Caco-2 (cell line): ENCODE data around the gene SUSD1. TPM values are rescaled to one million over a fixed set of nuclear protein-coding genes. Genes with fewer than 3 reads are reported as not detected.

ENCODE experiments used
- BruUV-seq: library from RNA; stranded (reverse); fragments of 400-500 nt; replicated peaks from 2 replicates; lab custom pipeline; 2021; lab: Mats Ljungman, UMichigan
- CTCF ChIA-PET: fragments of 300-600 bp; sonication (Branson Sonifier 250); formaldehyde crosslinking; loops from one replicate; lab custom pipeline; 2022; ENCODE audit warnings: antibody characterized with exemption; lab: Charles Lee
- POLR2A ChIA-PET: fragments of 300-600 bp; sonication (Branson Sonifier 250); formaldehyde crosslinking; loops from one replicate; lab custom pipeline; 2022; ENCODE audit warnings: antibody characterized with exemption; lab: Charles Lee
- DNase-seq, 2 experiments: peaks; one replicate each; pipeline versions ENCODE4 v3.0.0 to v3.0.0-alpha.2; 2020 to 2022
- H3K27me3 ChIP-seq: replicated peaks from 2 replicates; pipeline ENCODE4 v1.6.0; 2011; ENCODE audit warnings: low read length; ENCODE audit not compliant: control insufficient read depth, insufficient read depth
- H3K36me3 ChIP-seq: 2 replicates; pipeline ENCODE4 v1.5.1; 2011; ENCODE audit warnings: low read length; ENCODE audit not compliant: control insufficient read depth, insufficient read depth
- H3K4me1 ChIP-seq: fragments of 250-450 bp; sonication (Bioruptor Pico); 2 replicates; pipeline ENCODE4 v1.5.1; 2020; ENCODE audit warnings: mild to moderate bottlenecking
- H3K4me3 ChIP-seq: 2 replicates; pipeline ENCODE4 v1.5.1; 2011; ENCODE audit warnings: low read depth, mild to moderate bottlenecking, control low read depth, low read length
- H3K9me3 ChIP-seq: fragments of 250-450 bp; sonication (Bioruptor Pico); 2 replicates; pipeline ENCODE4 v1.5.1; 2020; ENCODE audit warnings: mild to moderate bottlenecking, moderate library complexity
- H3K27ac Mint-ChIP-seq: one replicate; pipeline ENCODE4 v1.8.0; 2022; ENCODE audit warnings: mixed read lengths; ENCODE audit not compliant: unreplicated experiment
- H3K27me3 Mint-ChIP-seq: one replicate; pipeline ENCODE4 v1.8.0; 2022; ENCODE audit warnings: mixed read lengths; ENCODE audit not compliant: insufficient read depth, unreplicated experiment
- H3K36me3 Mint-ChIP-seq: one replicate; pipeline ENCODE4 v1.8.0; 2022; ENCODE audit warnings: mild to moderate bottlenecking, mixed read lengths; ENCODE audit not compliant: insufficient read depth, unreplicated experiment
- H3K4me1 Mint-ChIP-seq: one replicate; pipeline ENCODE4 v1.8.0; 2022; ENCODE audit warnings: low read depth, mixed read lengths; ENCODE audit not compliant: unreplicated experiment
- H3K4me3 Mint-ChIP-seq: one replicate; pipeline ENCODE4 v1.8.0; 2022; ENCODE audit warnings: mild to moderate bottlenecking, moderate library complexity, mixed read lengths; ENCODE audit not compliant: unreplicated experiment
- H3K9me3 Mint-ChIP-seq: one replicate; pipeline ENCODE4 v1.8.0; 2022; ENCODE audit warnings: mixed read lengths; ENCODE audit not compliant: unreplicated experiment
- intact Hi-C: fragments of 100-400 bp; cut with micrococcal nuclease; formaldehyde crosslinking; loops from one replicate; pipeline ENCODE4 v1.10.0; 2022; ENCODE audit not compliant: unreplicated experiment
- total RNA-seq: library from RNA; stranded (reverse); gene quantifications from 2 replicates; pipeline ENCODE4 v1.2.3, GENCODE V29; 2022
- TF ChIP-seq, protein P1 (sequence below), 2 experiments: fragments of 200-600 bp in 1 of 2; IDR thresholded peaks; 1 replicate in 1 of 2; 2 replicates in 1 of 2; pipeline versions ENCODE4 v1.5.1 to v1.8.0; 2011 to 2022; ENCODE audit warnings: antibody characterized with exemption in 1 of 2, control low read depth in 1 of 2, inconsistent platforms in 1 of 2, low read depth in 1 of 2, low read length in 1 of 2, mild to moderate bottlenecking in 1 of 2, moderate library complexity in 1 of 2; ENCODE audit not compliant: insufficient read depth in 1 of 2, severe bottlenecking in 1 of 2, unreplicated experiment in 1 of 2

SUSD1 gene
- total RNA-seq, 1 experiment from 2014 or later, result 53.4 TPM

DNA sequence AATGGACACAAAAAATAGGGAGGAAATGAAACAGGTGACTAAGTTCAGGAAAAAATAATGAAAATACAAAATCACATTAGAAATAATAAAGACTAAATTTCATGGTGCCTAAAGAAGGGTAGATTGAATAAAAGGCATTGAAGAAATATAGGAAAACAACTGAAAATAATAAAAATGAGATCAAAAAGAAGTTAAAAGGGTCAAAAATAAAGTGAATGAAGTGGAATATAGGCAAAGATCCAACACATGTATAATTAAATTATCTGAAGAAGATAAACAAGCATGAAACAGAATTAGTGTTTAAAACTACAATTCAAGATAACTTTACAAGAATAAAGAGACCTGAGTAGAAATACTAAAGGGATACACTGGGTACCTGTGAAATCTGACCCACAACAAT, 87.6 kb downstream of the SUSD1 start:
- Mint-ChIP-seq H3K36me3 (peaks cover 48% of the 10 kb centered on the region), H3K4me1 (peaks cover 12% of the 10 kb centered on the region), H3K27me3 (no peaks in the 10 kb centered on the region), H3K4me3 (no peak overlapping the region), H3K27ac (no peak overlapping the region), H3K9me3 (peaks cover 17% of the 10 kb centered on the region)
- 0 out of 2 replicates have a peak, but pooled peaks cover 4% of the 10 kb centered on the region for H3K4me1 ChIP-seq
- H3K4me3 ChIP-seq, result no peak overlapping the region
- TF ChIP-seq, protein P1, sequence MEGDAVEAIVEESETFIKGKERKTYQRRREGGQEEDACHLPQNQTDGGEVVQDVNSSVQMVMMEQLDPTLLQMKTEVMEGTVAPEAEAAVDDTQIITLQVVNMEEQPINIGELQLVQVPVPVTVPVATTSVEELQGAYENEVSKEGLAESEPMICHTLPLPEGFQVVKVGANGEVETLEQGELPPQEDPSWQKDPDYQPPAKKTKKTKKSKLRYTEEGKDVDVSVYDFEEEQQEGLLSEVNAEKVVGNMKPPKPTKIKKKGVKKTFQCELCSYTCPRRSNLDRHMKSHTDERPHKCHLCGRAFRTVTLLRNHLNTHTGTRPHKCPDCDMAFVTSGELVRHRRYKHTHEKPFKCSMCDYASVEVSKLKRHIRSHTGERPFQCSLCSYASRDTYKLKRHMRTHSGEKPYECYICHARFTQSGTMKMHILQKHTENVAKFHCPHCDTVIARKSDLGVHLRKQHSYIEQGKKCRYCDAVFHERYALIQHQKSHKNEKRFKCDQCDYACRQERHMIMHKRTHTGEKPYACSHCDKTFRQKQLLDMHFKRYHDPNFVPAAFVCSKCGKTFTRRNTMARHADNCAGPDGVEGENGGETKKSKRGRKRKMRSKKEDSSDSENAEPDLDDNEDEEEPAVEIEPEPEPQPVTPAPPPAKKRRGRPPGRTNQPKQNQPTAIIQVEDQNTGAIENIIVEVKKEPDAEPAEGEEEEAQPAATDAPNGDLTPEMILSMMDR (IDR thresholded peaks at IDR 0.05; ENCODE audit: insufficient read depth in 1 of 2, low read depth in 1 of 2, low read length in 1 of 2, severe bottlenecking in 1 of 2, unreplicated experiment in 1 of 2), result no peak
- DNase-seq, result no peak
- H3K36me3 ChIP-seq, result peaks cover 1% of the 10 kb centered on the region; the same call in 1 of the 2 replicates
- peaks cover 9% of the 10 kb centered on the region; the same call in 1 of the 2 replicates for H3K9me3 ChIP-seq
- intact Hi-C loops, result loop anchor here (2.0 to 5.0 kb wide), 2 partner anchors 273 to 580 kb away; no protein-coding TSS in a partner anchor
- ChIA-PET POLR2A (no interaction called here), CTCF (no interaction called here)
- no TSS peak for BruUV-seq
- H3K27me3 ChIP-seq, result no peaks in the 10 kb centered on the region

DNA sequence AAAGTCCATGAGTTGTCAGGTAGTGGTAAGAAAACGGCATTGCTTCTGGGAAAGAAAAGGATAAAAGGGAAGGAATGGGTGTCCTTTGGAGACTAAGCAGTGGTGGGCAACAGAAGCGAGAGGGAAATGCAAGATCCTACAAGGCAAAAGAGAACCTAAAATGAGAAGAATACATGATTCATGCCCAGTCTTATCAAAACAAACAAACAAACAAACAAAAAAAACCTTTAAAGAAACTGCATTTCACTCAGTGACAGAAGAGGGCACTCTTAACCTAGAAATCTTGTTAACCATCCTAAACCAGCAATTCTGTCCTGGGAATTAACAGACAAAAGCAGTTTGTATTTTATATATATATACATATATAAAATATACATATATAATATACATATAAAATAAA, 88.5 kb downstream of the SUSD1 start:
- intact Hi-C loops, result loop anchor here (2.0 to 5.0 kb wide), 2 partner anchors 274 to 581 kb away; no protein-coding TSS in a partner anchor
- Mint-ChIP-seq H3K27me3 (no peaks in the 10 kb centered on the region), H3K4me3 (no peak overlapping the region), H3K9me3 (peaks cover 17% of the 10 kb centered on the region), H3K4me1 (peaks cover 12% of the 10 kb centered on the region), H3K27ac (no peak overlapping the region), H3K36me3 (peaks cover 48% of the 10 kb centered on the region)
- Histone ChIP-seq H3K27me3 (no peaks in the 10 kb centered on the region), H3K4me1 (0 out of 2 replicates have a peak, but pooled peaks cover 4% of the 10 kb centered on the region), H3K9me3 (peaks cover 9% of the 10 kb centered on the region; the same call in 1 of the 2 replicates), H3K4me3 (no peak overlapping the region), H3K36me3 (peaks cover 1% of the 10 kb centered on the region; the same call in 1 of the 2 replicates)
- BruUV-seq, result no TSS peak
- ChIA-PET CTCF (no interaction called here), POLR2A (no interaction called here)
- no peak for DNase-seq
- TF ChIP-seq, protein P1 (IDR thresholded peaks at IDR 0.05; ENCODE audit: insufficient read depth in 1 of 2, low read depth in 1 of 2, low read length in 1 of 2, severe bottlenecking in 1 of 2, unreplicated experiment in 1 of 2), result peak; percentile 38 to 46

DNA sequence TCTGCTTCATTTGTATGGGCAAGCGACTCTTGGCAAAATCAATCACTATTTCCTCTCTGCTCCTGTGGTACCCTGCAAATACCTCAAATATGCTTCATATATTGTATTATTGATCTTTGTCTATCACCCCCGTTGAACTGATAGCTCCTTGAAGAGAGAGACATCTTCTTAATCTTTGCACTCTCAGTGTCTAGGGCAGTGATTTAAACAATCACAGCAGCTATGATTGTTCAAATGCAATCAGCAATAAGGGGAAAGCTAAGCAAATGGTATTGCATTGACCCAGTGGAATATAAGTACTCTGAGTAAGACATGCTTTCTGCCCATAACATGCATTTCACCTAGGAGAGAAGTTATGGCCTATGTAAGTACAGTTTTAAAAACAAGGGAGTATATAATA, 90.2 kb downstream of the SUSD1 start:
- Mint-ChIP-seq H3K4me3 (no peak overlapping the region), H3K27me3 (no peaks in the 10 kb centered on the region), H3K9me3 (peaks cover 17% of the 10 kb centered on the region), H3K4me1 (peaks cover 12% of the 10 kb centered on the region), H3K36me3 (peaks cover 57% of the 10 kb centered on the region), H3K27ac (no peak overlapping the region)
- H3K36me3 ChIP-seq, result peaks cover 1% of the 10 kb centered on the region; the same call in 1 of the 2 replicates
- intact Hi-C loops, result loop anchor here (5.0 kb wide), 1 partner anchor 582 kb away; no protein-coding TSS in a partner anchor
- H3K9me3 ChIP-seq, result peaks cover 9% of the 10 kb centered on the region; the same call in 1 of the 2 replicates
- BruUV-seq, result no TSS peak
- ChIA-PET POLR2A (interaction anchor here (1.0 kb wide), 1 partner anchor 19 kb away, joined by 3 read pairs; no protein-coding TSS in a partner anchor), CTCF (interaction anchor here (0.6 to 0.8 kb wide), 3 partner anchors 13 to 142 kb away, joined by 4 to 5 read pairs (median 4); no protein-coding TSS in a partner anchor)
- TF ChIP-seq, protein P1 (IDR thresholded peaks at IDR 0.05; ENCODE audit: insufficient read depth in 1 of 2, low read depth in 1 of 2, low read length in 1 of 2, severe bottlenecking in 1 of 2, unreplicated experiment in 1 of 2), result no peak
- H3K4me1 ChIP-seq, result no peaks in the 10 kb centered on the region
- no peaks in the 10 kb centered on the region for H3K27me3 ChIP-seq
- DNase-seq, result no peak
- no peak overlapping the region for H3K4me3 ChIP-seq
